ENCODE measurements around the gene HMGCS2.
A peak's percentile ranks its signal among the peaks of the same experiment; 100 is the strongest.

Gene HMGCS2

GRCh38 chr1:119752592-119752991 lies 16.1 kb downstream of the HMGCS2 start:
- no peak for DNase-seq

DNA sequence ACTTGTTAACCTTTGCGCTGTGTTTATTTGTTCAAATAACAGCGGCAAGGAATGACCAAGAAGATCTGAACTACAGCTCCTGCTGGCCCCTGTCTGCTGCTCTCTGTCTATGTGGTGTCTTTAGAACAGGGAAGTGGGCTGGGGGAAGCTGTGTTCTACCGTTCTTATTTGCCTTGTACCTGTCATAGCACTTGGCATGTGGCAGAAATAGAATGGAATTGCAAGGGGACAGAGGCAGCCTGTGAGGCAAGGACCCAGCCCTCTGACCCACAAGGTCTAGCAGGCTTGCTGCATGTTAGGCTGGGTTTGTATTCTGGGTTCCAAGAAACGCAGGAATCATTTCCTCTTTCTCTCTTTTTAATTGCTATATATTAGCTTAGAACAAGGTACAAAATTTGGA lies 20.7 kb downstream of the HMGCS2 start:
- DNase-seq = no peak

DNA sequence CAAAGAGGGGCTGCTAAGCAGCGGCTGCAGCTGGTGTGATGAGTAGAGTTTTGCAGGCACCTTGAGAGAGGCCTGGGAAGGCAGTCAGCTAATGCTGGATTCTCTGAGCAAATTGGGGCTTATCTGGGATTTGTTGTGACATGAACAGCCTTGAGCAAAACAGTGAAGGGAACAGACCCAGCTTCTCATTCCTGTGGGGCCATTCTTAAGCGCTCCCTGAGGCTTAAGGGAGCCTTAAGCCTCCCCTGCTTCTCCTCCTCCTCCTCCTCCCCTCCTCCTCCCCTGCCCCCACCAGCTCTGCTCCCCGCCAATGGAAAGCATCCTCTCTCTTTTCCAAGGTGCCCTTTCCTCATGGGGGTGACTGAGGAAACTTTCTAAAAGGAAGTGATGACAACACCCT lies 21.3 kb downstream of the HMGCS2 start:
- DNase-seq = no peak

- DNase-seq = no peak
Observed at GRCh38 chr1:119745034-119745433, 23.7 kb downstream of the HMGCS2 start.

DNA sequence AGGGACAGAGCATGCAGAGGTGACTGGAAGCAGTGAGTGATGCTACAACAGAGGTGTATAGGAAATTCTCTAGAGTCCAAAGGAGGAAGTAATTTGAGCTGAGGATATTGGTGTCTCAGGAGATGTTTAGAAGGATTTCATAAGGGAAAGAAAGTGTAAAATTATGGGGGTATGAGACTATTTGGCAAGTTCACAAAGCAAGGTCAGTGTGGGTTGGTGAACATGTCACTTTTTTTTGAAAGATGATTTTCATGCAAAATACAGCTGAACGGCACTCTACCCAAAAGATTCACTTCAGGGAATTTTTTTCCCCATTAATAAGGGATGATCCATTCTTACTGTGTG lies 24.1 kb downstream of the HMGCS2 start:
- no peak for DNase-seq

DNA sequence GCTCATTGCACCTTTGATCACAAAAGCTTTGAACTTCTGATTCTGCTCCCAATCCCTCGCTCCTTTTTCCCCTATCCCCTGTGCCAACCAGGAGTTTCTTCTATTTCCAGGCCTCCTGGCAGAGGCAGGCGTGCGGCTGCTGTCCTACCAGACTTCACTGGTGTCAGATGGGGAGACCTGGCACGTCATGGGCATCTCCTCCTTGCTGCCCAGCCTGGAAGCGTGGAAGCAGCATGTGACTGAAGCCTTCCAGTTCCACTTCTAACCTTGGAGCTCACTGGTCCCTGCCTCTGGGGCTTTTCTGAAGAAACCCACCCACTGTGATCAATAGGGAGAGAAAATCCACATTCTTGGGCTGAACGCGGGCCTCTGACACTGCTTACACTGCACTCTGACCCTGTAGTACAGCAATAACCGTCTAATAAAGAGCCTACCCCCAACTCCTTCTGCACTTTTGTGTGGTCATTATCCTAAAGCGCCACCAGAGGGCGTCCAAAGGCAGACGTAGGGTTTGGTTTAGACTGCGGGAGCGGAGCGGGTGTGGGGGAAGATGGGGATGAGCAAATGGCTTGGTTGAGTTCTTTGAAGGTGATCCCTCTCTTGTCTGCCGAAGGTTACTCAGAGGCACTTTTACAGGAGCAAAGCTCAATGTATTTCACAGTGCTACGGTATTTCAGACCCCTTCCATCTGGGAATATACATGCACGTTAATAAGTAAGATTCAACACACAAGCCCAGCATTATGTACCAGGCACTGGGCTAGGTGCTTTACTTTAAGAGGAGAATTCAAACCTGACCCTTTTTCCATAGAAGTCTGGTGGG lies 24.7 kb downstream of the HMGCS2 start:
- peak; percentile 44 for DNase-seq

- no peak for DNase-seq
Observed at GRCh38 chr1:119743308-119743707, 25.4 kb downstream of the HMGCS2 start.

DNA sequence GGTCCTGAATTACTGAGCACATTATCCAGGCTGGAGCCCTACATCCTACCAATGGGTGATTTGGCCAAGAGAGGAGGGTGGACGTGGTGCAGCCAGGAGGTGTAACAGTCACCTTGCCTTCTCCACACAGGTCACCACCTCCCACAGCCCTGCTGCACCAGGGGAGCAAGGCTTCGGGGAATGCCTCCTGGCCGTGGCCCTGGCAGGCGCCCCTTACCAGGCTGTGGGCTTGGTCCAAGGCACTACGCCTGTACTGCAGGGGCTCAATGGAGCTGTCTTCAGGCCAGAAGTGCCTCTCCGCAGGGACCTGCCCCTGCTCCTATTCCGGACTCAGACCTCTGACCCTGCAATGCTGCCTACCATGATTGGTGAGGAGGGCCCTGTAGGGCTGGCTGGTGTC lies 26.0 kb downstream of the HMGCS2 start:
- no peak for DNase-seq

- DNase-seq = no peak
Observed at GRCh38 chr1:119742202-119742601, 26.5 kb downstream of the HMGCS2 start.

DNA sequence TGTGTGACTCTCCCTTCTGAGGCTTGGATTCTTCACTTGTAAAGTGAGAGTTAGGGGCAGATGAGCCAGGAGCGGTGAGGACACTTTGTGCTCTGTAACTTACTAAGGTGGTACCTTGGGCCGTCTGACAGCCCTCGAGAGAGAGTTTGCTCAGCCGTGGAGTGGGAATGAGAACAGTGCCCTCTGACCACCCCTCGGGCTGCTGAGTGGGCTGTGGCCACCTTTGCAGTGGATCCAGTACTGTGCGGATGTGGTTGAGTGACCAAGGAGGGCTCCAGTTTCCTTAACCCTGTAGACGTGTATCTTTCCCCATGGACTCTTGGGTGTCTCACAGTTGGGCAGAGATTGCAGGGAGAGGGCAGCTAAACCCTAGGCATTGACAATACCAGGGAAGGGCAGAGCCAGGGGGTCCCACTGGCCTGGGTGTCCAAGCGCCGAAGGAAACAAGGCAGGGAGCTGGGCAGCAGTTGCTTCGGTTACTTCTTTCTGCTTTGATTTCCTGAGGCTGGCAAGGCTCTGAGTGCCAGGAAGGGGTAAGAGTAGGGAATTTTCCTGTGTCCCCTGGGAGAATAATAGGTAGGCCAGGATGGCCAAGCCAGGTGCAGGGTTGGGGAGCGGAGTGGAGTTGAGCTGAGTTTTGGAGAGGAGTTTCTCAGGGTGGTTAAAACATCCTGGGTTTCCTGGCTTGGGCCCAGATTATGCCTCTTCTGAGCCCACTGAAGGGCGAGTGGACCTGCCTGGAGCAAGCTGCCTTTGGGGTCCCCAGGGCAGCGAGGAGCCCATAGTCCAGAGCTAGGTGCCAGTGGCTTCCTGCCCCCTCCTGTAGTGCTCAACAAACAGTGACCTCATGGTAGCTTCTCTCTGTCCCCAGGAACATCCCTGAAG lies 27.6 kb downstream of the HMGCS2 start:
- DNase-seq = no peak

DNA sequence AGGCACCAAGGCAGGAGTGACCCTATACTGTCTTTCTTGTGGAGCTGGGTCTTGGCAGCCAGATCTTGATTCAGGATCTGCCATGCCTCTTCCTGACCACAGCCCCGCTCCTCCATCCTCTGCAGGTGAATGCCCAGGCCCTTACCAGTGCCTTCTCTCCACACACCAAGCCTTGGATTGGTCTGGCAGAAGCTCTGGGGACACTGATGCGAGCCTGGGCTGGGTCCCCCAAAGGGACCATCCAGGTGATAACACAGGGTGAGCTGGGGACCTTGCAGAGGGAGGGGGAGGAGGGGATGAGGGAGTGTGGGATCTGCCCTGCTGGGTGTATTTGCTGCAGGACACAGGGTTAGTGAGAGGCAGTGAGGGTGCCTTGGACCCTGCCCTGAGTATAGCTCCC lies 28.4 kb downstream of the HMGCS2 start:
- no peak for DNase-seq

- no peak for DNase-seq
Observed at GRCh38 chr1:119739150-119739549, 29.6 kb downstream of the HMGCS2 start.

GRCh38 chr1:119738100-119738720 lies 30.5 kb downstream of the HMGCS2 start:
- no peak for DNase-seq

GRCh38 chr1:119737040-119737682 lies 31.5 kb downstream of the HMGCS2 start:
- DNase-seq = no peak

- no peak for DNase-seq
Observed at GRCh38 chr1:119736649-119737039, 32.1 kb downstream of the HMGCS2 start.

DNA sequence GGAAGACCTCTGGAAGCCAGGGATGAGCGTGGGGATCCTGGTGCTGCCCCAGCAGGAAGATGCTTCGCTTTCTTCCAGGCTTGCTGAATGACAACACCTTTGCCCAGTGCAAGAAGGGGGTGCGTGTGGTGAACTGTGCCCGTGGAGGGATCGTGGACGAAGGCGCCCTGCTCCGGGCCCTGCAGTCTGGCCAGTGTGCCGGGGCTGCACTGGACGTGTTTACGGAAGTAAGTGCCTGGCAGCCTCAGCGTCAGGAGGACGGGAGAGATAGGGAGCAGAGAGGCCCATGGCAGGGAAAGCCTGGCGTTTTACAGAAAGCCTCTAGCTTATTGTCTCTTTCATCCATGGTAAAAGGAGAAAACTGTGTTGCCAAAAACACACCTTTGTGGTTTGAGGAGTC lies 33.5 kb downstream of the HMGCS2 start:
- no peak for DNase-seq

GRCh38 chr1:119733754-119734153 lies 35.0 kb downstream of the HMGCS2 start:
- no peak for DNase-seq

- DNase-seq = no peak
Observed at GRCh38 chr1:119732465-119733168, 36.1 kb downstream of the HMGCS2 start.

GRCh38 chr1:119731741-119732430 lies 36.8 kb downstream of the HMGCS2 start:
- no peak for DNase-seq

GRCh38 chr1:119731060-119731459 lies 37.6 kb downstream of the HMGCS2 start:
- no peak for DNase-seq

DNA sequence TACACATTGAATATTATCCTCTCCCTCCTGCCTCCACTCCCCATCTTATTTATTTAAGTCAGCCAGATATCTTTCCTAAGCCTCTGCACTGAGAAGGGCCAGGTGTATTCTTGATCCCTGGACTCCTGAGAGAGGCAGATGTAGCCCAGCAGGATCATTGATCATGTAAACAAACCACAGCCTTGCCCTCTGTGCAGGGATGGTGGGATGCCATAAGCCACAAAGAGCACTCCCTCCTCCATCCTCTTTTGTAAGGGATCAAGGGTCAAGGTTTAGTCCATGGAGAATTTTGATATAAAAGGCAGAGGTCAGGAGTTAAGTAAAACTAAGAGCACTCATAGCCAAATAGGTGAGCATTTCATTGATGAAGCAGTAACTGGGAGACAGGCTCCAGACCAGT lies 39.7 kb downstream of the HMGCS2 start:
- DNase-seq = no peak

DNA sequence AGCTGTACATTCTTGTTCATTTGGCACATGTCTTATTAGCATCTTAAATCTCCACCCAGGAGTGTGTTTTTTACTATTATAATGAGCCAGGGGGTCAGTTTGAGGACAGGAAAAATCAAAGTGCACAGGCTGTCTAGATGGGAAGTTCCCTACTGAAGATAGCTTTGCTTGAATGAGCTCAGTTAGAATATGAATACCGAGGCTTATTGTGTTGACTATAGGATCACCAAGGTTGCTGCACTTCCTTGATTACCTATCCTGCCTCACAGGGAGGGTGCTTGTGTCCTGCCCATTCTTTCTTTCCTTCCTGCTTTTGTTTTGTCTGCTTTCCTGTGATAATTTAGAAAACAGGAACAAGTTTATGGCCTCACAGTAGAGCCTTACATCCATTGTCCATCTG lies 40.7 kb downstream of the HMGCS2 start:
- DNase-seq = no peak

Data from 8988T (cell line).